ENCODE results near the gene MMP14. TPM values are rescaled to one million over a fixed set of nuclear protein-coding genes. Genes with fewer than 3 reads are reported as not detected.

Gene MMP14
- total RNA-seq, 2 donors from 2014 or later, result 181 to 220 TPM

DNA sequence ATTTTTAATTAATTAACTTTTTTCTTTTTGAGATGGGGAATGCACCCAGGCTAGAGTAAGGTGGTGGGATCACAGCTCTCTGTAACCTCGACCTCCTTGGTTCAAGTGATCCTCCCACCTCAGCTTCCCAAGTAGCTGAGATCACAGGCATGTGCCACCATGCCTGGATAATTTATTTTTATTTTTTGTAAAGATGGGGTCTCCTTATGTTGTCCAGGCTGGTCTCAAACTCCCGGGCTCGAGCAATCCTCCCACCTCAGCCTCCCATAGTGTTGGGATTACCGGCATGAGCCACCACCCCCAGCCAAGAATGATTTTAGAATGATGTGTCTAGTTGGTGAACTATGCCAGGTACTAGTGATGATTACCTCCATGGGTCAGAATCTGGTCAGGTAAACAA is 28.6 kb downstream of the MMP14 start:
- no peaks in the 10 kb centered on the region for H3K36me3 Mint-ChIP-seq (ENCODE audit: low read depth)
- peaks cover 2% of the 10 kb centered on the region for H3K4me1 Mint-ChIP-seq
- H3K27ac Mint-ChIP-seq, result peak overlapping the region; percentile 27
- Histone ChIP-seq H3K9me3 (ENCODE audit: control insufficient read depth, low read length) (no peaks in the 10 kb centered on the region), H3K4me3 (ENCODE audit: low read length) (no peak overlapping the region), H3K9ac (ENCODE audit: extremely low read depth, low read length, poor library complexity, severe bottlenecking) (no peak overlapping the region), H3K27ac (ENCODE audit: low read depth, low read length) (no peak overlapping the region), H3K36me3 (ENCODE audit: control insufficient read depth, insufficient read depth, low read length) (no peaks in the 10 kb centered on the region), H3K27me3 (ENCODE audit: control insufficient read depth, insufficient read depth, low read length, poor library complexity, severe bottlenecking) (no peaks in the 10 kb centered on the region), H3K4me1 (ENCODE audit: control insufficient read depth, insufficient read depth, low read length) (no peaks in the 10 kb centered on the region)
- no peak overlapping the region for H3K4me3 Mint-ChIP-seq
- no peaks in the 10 kb centered on the region for H3K9me3 Mint-ChIP-seq
- no peak for DNase-seq
- TF ChIP-seq CTCF (conservative IDR thresholded peaks at IDR 0.05), result no peak
- no peaks in the 10 kb centered on the region for H3K27me3 Mint-ChIP-seq (ENCODE audit: insufficient read depth)
- 92 to 94% methylated on average over 4 of the region's 4 CpGs for WGBS, 2 experiments (ENCODE audit: insufficient coverage in 1 of 2, insufficient read length in 1 of 2)

GRCh38 chr14:22865424-22866405 is 29.3 kb downstream of the MMP14 start:
- no peaks in the 10 kb centered on the region for H3K9me3 Mint-ChIP-seq
- Histone ChIP-seq H3K36me3 (ENCODE audit: control insufficient read depth, insufficient read depth, low read length) (no peaks in the 10 kb centered on the region), H3K4me1 (ENCODE audit: control insufficient read depth, insufficient read depth, low read length) (no peaks in the 10 kb centered on the region), H3K4me3 (ENCODE audit: low read length) (no peak overlapping the region), H3K27ac (ENCODE audit: low read depth, low read length) (no peak overlapping the region), H3K9ac (ENCODE audit: extremely low read depth, low read length, poor library complexity, severe bottlenecking) (no peak overlapping the region), H3K9me3 (ENCODE audit: control insufficient read depth, low read length) (no peaks in the 10 kb centered on the region), H3K27me3 (ENCODE audit: control insufficient read depth, insufficient read depth, low read length, poor library complexity, severe bottlenecking) (no peaks in the 10 kb centered on the region)
- H3K4me3 Mint-ChIP-seq, result no peak overlapping the region
- peaks cover 6% of the 10 kb centered on the region for H3K4me1 Mint-ChIP-seq
- no peaks in the 10 kb centered on the region for H3K36me3 Mint-ChIP-seq (ENCODE audit: low read depth)
- peak; percentile 86 for TF ChIP-seq CTCF (conservative IDR thresholded peaks at IDR 0.05)
- peak; percentile 95 for DNase-seq
- WGBS, 2 experiments (ENCODE audit: insufficient coverage in 1 of 2, insufficient read length in 1 of 2), result 78 to 100% methylated on average over 1 to 5 of the region's 6 CpGs
- H3K27ac Mint-ChIP-seq, result peak overlapping the region; percentile 27
- no peaks in the 10 kb centered on the region for H3K27me3 Mint-ChIP-seq (ENCODE audit: insufficient read depth)

- Histone ChIP-seq H3K9ac (ENCODE audit: extremely low read depth, low read length, poor library complexity, severe bottlenecking) (no peak overlapping the region), H3K27ac (ENCODE audit: low read depth, low read length) (no peak overlapping the region), H3K36me3 (ENCODE audit: control insufficient read depth, insufficient read depth, low read length) (no peaks in the 10 kb centered on the region), H3K4me1 (ENCODE audit: control insufficient read depth, insufficient read depth, low read length) (no peaks in the 10 kb centered on the region), H3K4me3 (ENCODE audit: low read length) (no peak overlapping the region), H3K27me3 (ENCODE audit: control insufficient read depth, insufficient read depth, low read length, poor library complexity, severe bottlenecking) (no peaks in the 10 kb centered on the region), H3K9me3 (ENCODE audit: control insufficient read depth, low read length) (no peaks in the 10 kb centered on the region)
- Mint-ChIP-seq H3K4me1 (peaks cover 12% of the 10 kb centered on the region), H3K27ac (no peak overlapping the region), H3K27me3 (ENCODE audit: insufficient read depth) (no peaks in the 10 kb centered on the region), H3K36me3 (ENCODE audit: low read depth) (no peaks in the 10 kb centered on the region), H3K4me3 (no peak overlapping the region), H3K9me3 (no peaks in the 10 kb centered on the region)
- DNase-seq, result no peak
- no peak for TF ChIP-seq CTCF (conservative IDR thresholded peaks at IDR 0.05)
- WGBS, 2 experiments (ENCODE audit: insufficient coverage in 1 of 2, insufficient read length in 1 of 2), result 97% methylated on average over 5 of the region's 5 CpGs
Observed at GRCh38 chr14:22866874-22867273, 30.5 kb downstream of the MMP14 start.
